ENCODE results near the gene RAB22A. TPM values are rescaled to one million over a fixed set of nuclear protein-coding genes. Genes with fewer than 3 reads are reported as not detected.
A peak's percentile ranks its signal among the peaks of the same experiment; 100 is the strongest.

The RAB22A gene
- total RNA-seq, 1 donor from 2014 or later, result 15.5 TPM

GRCh38 chr20:58374027-58374850 lies 64.7 kb downstream of the RAB22A start:
- no peak overlapping the region for H3K4me3 Mint-ChIP-seq
- no peak for DNase-seq (ENCODE audit: low read depth, low spot score)

DNA sequence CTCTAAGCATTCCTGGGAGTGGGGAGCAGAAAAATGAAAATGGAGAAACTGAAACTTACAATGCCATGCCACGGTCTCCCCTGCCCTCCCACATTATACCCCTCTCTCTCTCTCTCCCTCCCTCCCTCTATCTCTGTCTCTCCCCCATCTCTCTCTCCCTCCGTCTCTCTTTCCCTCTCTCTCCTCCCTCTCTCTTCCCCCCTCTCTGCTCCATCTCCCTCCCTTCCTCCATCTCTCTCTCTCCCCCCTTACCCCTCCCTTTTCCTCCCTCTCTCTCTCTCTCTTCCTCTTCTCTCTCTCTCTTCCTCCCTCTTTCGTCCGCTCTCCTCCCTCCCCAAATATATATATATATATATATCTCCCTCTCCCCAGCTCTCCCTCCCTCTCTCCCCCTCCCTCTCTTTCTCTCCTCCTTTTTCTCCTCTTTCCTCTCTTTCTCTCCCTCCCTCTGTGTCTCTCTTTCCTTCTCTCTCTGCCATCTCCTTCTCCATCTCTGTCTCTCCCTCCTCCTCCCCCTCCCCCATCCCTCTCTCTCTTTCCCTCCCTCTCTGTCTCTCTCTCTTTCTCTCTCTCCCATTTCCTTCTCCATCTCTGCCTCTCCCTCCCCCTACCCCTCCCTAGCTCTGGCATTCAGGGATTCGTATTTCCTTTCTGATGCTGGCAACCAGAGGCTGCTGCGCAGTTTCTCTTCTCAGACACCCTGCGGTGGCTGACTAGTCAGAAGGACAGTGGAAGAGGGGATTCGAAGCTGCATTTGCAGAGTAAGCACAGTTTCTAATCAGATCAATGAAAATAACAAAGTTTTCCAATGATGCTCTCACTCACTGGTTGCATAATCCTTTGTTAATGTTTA lies 65.6 kb downstream of the RAB22A start:
- Mint-ChIP-seq H3K27me3 (ENCODE audit: low read depth) (peaks cover 7% of the 10 kb centered on the region), H3K36me3 (ENCODE audit: low read depth) (no peaks in the 10 kb centered on the region)

More at GRCh38 chr20:58374027-58374850, 64.7 kb downstream of the RAB22A start:
- H3K4me1 Mint-ChIP-seq, result peaks cover 38% of the 10 kb centered on the region
- no peaks in the 10 kb centered on the region for H3K9me3 Mint-ChIP-seq
- H3K27me3 Mint-ChIP-seq (ENCODE audit: low read depth), result peaks cover 7% of the 10 kb centered on the region
- no peaks in the 10 kb centered on the region for H3K36me3 Mint-ChIP-seq (ENCODE audit: low read depth)
- no peak for TF ChIP-seq CTCF (conservative IDR thresholded peaks at IDR 0.05)
- H3K27ac Mint-ChIP-seq (ENCODE audit: unreplicated experiment), result peak overlapping the region; percentile 90

GRCh38 chr20:58375759-58376352 lies 66.3 kb downstream of the RAB22A start:
- TF ChIP-seq CTCF (conservative IDR thresholded peaks at IDR 0.05), result no peak
- H3K4me1 Mint-ChIP-seq, result peaks cover 38% of the 10 kb centered on the region
- no peaks in the 10 kb centered on the region for H3K36me3 Mint-ChIP-seq (ENCODE audit: low read depth)
- no peak overlapping the region for H3K27ac Mint-ChIP-seq (ENCODE audit: unreplicated experiment)
- no peak for DNase-seq (ENCODE audit: low read depth, low spot score)
- no peaks in the 10 kb centered on the region for H3K9me3 Mint-ChIP-seq
- peak overlapping the region; percentile 7 for H3K4me3 Mint-ChIP-seq
- H3K27me3 Mint-ChIP-seq (ENCODE audit: low read depth), result peaks cover 7% of the 10 kb centered on the region

More for the DNA sequence above, 65.6 kb downstream of the RAB22A start:
- H3K4me1 Mint-ChIP-seq, result peaks cover 38% of the 10 kb centered on the region
- TF ChIP-seq CTCF (conservative IDR thresholded peaks at IDR 0.05), result no peak
- peak overlapping the region; percentile 7 for H3K4me3 Mint-ChIP-seq
- H3K9me3 Mint-ChIP-seq, result no peaks in the 10 kb centered on the region
- DNase-seq (ENCODE audit: low read depth, low spot score), result no peak
- H3K27ac Mint-ChIP-seq (ENCODE audit: unreplicated experiment), result no peak overlapping the region

DNA sequence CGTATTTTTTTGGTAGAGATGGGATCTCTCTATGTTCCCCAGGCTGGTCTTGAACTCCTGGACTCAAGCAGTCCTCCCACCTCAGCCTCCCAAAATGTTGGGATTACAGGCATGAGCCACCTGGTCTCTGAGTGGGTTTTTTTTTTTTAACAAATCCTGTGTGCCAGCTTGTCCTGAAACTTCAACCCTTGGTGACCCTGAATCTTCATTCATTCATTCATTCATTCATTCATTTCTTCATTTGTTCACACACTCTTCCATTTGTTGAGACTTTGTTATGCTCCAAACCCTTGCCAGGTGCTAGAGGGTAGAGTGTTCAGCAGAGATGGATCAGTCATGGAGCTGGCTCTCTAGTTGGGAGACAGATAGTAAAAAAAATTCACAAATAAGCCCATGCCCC lies 67.5 kb downstream of the RAB22A start:
- DNase-seq (ENCODE audit: low read depth, low spot score), result no peak
- no peak for TF ChIP-seq CTCF (conservative IDR thresholded peaks at IDR 0.05)
- H3K9me3 Mint-ChIP-seq, result peaks cover 6% of the 10 kb centered on the region
- H3K4me1 Mint-ChIP-seq, result peaks cover 37% of the 10 kb centered on the region
- no peak overlapping the region for H3K4me3 Mint-ChIP-seq
- H3K36me3 Mint-ChIP-seq (ENCODE audit: low read depth), result no peaks in the 10 kb centered on the region
- no peak overlapping the region for H3K27ac Mint-ChIP-seq (ENCODE audit: unreplicated experiment)
- H3K27me3 Mint-ChIP-seq (ENCODE audit: low read depth), result peaks cover 7% of the 10 kb centered on the region

DNA sequence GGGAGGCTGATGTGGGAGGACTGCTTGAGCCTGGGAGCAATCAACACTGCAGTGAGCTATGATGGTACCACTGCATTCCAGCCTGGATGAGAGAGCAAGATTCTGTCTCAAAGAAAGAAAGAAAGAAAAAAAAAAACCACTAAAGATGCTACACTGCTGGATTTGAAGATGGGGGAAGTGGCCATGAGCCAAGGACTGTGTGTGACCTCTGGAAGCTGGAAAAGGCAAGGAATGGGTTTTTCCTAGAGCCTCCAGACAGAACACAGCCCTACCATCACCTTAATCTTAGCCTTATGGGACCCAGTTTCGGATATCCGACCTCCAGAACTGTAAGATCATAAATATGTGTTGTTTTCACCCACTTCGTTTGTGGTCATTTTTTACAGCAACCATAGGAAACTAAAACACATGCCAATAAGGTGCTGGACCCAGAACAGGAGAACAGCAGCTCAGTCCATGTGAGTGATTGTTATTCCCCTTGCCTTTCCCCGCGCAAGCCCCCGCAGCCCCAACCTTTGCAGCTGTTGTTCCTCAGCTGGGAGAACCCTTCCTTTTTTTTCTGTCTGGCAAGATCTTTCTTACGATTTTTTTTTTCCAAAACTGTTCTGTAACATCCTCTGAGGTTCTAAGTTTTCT lies 68.4 kb downstream of the RAB22A start:
- no peak for DNase-seq (ENCODE audit: low read depth, low spot score)
- H3K4me3 Mint-ChIP-seq, result no peak overlapping the region
- TF ChIP-seq CTCF (conservative IDR thresholded peaks at IDR 0.05), result no peak
- H3K9me3 Mint-ChIP-seq, result peaks cover 6% of the 10 kb centered on the region
- no peaks in the 10 kb centered on the region for H3K36me3 Mint-ChIP-seq (ENCODE audit: low read depth)
- H3K27me3 Mint-ChIP-seq (ENCODE audit: low read depth), result peaks cover 7% of the 10 kb centered on the region
- no peak overlapping the region for H3K27ac Mint-ChIP-seq (ENCODE audit: unreplicated experiment)
- peaks cover 31% of the 10 kb centered on the region for H3K4me1 Mint-ChIP-seq
